Measurements from ENCODE around the gene SPIN1. TPM values are rescaled to one million over a fixed set of nuclear protein-coding genes. Genes with fewer than 3 reads are reported as not detected.

The SPIN1 gene
- total RNA-seq, 1 donor from 2014 or later, result 32.6 TPM

DNA sequence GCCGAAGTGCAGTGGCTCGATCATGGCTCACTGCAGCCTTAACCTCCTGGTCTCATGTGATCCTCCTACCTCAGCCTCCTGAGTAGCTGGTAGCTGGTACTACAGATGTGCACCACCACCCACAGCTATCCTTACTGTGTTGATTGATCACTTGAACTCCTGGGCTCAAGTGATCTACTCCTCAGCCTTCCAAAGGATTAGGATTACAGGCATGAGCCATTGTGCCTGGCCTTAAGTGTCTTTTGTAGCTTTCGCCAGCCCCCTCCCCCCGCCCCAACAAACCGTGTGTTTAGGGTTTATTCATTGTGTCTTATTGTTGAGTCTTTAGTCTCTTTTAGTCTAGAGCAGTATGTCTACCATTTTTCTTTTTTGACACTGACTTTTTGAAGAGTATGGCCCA is 33.1 kb downstream of the SPIN1 start:
- peaks cover 16% of the 10 kb centered on the region for H3K4me1 Mint-ChIP-seq (ENCODE audit: low read depth)
- H3K9me3 Mint-ChIP-seq, result peaks cover 53% of the 10 kb centered on the region
- intact Hi-C loops (cut with micrococcal nuclease), result no loop called here
- no peaks in the 10 kb centered on the region for H3K27me3 Mint-ChIP-seq (ENCODE audit: low read depth)
- H3K27ac Mint-ChIP-seq, result no peak overlapping the region
- H3K4me3 Mint-ChIP-seq (ENCODE audit: low read depth), result no peak overlapping the region
- peaks cover 66% of the 10 kb centered on the region for H3K36me3 Mint-ChIP-seq (ENCODE audit: low read depth)
- DNase-seq (ENCODE audit: low spot score), result no peak

- Mint-ChIP-seq H3K27me3 (ENCODE audit: low read depth) (no peaks in the 10 kb centered on the region), H3K4me1 (ENCODE audit: low read depth) (peaks cover 3% of the 10 kb centered on the region), H3K4me3 (ENCODE audit: low read depth) (no peak overlapping the region), H3K27ac (no peak overlapping the region), H3K36me3 (ENCODE audit: low read depth) (peaks cover 33% of the 10 kb centered on the region), H3K9me3 (peaks cover 22% of the 10 kb centered on the region)
- intact Hi-C loops (cut with micrococcal nuclease), result no loop called here
- DNase-seq (ENCODE audit: low spot score), result no peak
Measured at GRCh38 chr9:88425538-88425950, 37.3 kb downstream of the SPIN1 start.

GRCh38 chr9:88426651-88427050 is 38.4 kb downstream of the SPIN1 start:
- H3K4me1 Mint-ChIP-seq (ENCODE audit: low read depth), result peaks cover 3% of the 10 kb centered on the region
- DNase-seq (ENCODE audit: low spot score), result no peak

DNA sequence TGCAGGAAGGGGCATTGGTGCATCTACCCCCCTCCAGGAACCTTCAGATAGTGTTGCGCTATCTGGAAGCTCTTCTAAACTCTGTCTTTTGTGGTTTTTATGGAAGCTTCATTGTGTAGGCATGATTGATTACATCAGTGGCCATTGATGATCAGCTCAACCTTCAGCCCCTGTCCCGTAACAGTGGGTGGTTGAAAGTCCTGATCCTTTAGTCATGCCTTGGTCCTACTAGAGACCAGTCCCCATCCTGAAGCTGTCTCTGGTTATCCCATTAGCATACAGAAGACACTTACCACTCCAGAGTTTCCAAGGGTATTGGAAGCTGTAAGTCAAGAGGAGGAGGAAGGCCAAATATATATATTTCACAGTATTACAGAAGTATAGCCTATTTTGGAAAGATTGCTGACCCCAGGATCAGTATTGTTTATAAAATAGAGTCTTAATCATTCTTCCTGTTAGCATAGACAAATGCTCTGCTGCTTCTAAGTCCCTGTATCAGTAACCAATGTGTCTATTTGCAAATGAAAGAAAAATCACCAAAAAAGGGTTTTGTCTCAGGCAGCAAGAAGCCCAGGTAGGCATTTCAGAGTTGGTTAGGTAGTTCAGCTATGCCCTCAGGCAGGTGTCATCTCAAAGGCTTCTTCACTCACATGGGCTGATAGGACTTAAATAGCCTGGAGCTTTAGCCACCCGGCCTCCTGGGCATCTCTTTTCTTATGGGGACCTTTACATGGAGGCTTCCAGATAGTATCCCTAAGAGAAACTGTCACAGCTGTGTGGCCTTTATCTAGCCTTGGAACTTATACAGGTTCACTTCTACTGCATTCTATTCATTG is 41.6 kb downstream of the SPIN1 start:
- H3K36me3 Mint-ChIP-seq (ENCODE audit: low read depth), result peaks cover 29% of the 10 kb centered on the region

More at GRCh38 chr9:88426651-88427050, 38.4 kb downstream of the SPIN1 start:
- Mint-ChIP-seq H3K27ac (no peak overlapping the region), H3K27me3 (ENCODE audit: low read depth) (no peaks in the 10 kb centered on the region), H3K36me3 (ENCODE audit: low read depth) (peaks cover 26% of the 10 kb centered on the region), H3K9me3 (peaks cover 11% of the 10 kb centered on the region), H3K4me3 (ENCODE audit: low read depth) (no peak overlapping the region)
- intact Hi-C loops (cut with micrococcal nuclease), result no loop called here

DNA sequence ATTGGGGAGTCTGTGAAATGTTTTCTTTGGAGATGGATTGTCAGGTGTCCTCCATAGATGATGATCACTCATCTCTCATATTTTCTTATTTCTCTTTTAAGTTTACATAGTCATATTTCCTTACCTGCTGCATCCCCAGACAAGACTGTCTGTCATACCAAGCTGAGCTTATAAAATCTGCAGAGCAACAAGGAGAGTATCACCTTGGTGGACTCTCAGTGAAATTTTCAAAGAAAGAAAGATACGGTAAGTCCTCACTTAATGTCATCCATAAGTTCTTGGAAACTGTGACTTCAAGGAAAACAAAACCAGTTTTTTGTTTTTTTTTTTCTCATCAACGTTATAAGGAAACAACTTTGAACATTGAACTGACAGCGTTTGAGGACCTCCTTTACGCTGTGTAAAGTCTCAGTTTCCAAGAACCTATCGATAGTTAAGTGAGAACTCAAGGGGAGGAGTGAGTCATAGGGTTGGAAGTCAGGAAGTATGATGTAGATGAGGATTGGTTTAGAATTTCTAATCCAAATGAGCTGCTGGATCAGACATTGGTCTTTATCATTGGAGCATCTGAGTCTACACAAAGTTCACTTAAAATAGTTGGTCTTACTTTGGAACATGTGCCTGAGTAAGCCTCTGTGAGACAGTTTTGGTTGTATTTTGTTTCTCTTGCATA is 45.5 kb downstream of the SPIN1 start:
- peak overlapping the region; percentile 77 for H3K27ac Mint-ChIP-seq
- intact Hi-C loops (cut with micrococcal nuclease), result no loop called here
- peaks cover 24% of the 10 kb centered on the region for H3K4me1 Mint-ChIP-seq (ENCODE audit: low read depth)
- DNase-seq (ENCODE audit: low spot score), result no peak
- no peak overlapping the region for H3K4me3 Mint-ChIP-seq (ENCODE audit: low read depth)
- no peaks in the 10 kb centered on the region for H3K9me3 Mint-ChIP-seq
- H3K36me3 Mint-ChIP-seq (ENCODE audit: low read depth), result peaks cover 53% of the 10 kb centered on the region
- no peaks in the 10 kb centered on the region for H3K27me3 Mint-ChIP-seq (ENCODE audit: low read depth)

More for the DNA sequence above, 41.6 kb downstream of the SPIN1 start:
- intact Hi-C loops (cut with micrococcal nuclease), result no loop called here
- H3K9me3 Mint-ChIP-seq, result no peaks in the 10 kb centered on the region
- peak overlapping the region; percentile 17 for H3K27ac Mint-ChIP-seq
- peaks cover 13% of the 10 kb centered on the region for H3K4me1 Mint-ChIP-seq (ENCODE audit: low read depth)
- DNase-seq (ENCODE audit: low spot score), result no peak
- H3K27me3 Mint-ChIP-seq (ENCODE audit: low read depth), result no peaks in the 10 kb centered on the region
- H3K4me3 Mint-ChIP-seq (ENCODE audit: low read depth), result no peak overlapping the region

DNA sequence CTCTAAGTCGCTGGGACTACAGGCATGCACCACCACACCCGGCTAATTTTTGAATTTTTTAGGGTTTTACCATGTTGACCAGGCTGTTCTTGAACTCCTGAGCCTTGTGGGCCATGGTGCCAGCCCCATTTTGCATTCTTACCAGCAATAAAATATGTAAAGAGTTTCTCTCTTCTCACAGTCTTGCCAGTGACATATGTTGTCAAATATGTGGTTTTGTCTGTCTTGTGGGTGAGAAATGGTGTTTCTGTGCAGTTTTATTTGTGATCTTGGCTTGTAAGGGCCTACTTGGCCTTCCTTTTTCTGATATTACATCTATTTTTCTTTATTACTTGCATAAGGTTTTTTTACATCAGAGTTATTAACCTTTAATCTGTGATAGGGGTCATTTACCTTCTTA is 47.1 kb downstream of the SPIN1 start:
- no peaks in the 10 kb centered on the region for H3K9me3 Mint-ChIP-seq
- no peak for DNase-seq (ENCODE audit: low spot score)
- intact Hi-C loops (cut with micrococcal nuclease), result no loop called here
- H3K4me3 Mint-ChIP-seq (ENCODE audit: low read depth), result no peak overlapping the region
- H3K4me1 Mint-ChIP-seq (ENCODE audit: low read depth), result peaks cover 23% of the 10 kb centered on the region
- peaks cover 51% of the 10 kb centered on the region for H3K36me3 Mint-ChIP-seq (ENCODE audit: low read depth)
- H3K27me3 Mint-ChIP-seq (ENCODE audit: low read depth), result no peaks in the 10 kb centered on the region
- no peak overlapping the region for H3K27ac Mint-ChIP-seq

GRCh38 chr9:88436379-88436778 is 48.1 kb downstream of the SPIN1 start:
- intact Hi-C loops (cut with micrococcal nuclease), result no loop called here
- no peaks in the 10 kb centered on the region for H3K9me3 Mint-ChIP-seq
- H3K36me3 Mint-ChIP-seq (ENCODE audit: low read depth), result peaks cover 53% of the 10 kb centered on the region
- no peak for DNase-seq (ENCODE audit: low spot score)
- H3K27me3 Mint-ChIP-seq (ENCODE audit: low read depth), result no peaks in the 10 kb centered on the region
- H3K27ac Mint-ChIP-seq, result no peak overlapping the region
- H3K4me3 Mint-ChIP-seq (ENCODE audit: low read depth), result no peak overlapping the region
- H3K4me1 Mint-ChIP-seq (ENCODE audit: low read depth), result peaks cover 23% of the 10 kb centered on the region

DNA sequence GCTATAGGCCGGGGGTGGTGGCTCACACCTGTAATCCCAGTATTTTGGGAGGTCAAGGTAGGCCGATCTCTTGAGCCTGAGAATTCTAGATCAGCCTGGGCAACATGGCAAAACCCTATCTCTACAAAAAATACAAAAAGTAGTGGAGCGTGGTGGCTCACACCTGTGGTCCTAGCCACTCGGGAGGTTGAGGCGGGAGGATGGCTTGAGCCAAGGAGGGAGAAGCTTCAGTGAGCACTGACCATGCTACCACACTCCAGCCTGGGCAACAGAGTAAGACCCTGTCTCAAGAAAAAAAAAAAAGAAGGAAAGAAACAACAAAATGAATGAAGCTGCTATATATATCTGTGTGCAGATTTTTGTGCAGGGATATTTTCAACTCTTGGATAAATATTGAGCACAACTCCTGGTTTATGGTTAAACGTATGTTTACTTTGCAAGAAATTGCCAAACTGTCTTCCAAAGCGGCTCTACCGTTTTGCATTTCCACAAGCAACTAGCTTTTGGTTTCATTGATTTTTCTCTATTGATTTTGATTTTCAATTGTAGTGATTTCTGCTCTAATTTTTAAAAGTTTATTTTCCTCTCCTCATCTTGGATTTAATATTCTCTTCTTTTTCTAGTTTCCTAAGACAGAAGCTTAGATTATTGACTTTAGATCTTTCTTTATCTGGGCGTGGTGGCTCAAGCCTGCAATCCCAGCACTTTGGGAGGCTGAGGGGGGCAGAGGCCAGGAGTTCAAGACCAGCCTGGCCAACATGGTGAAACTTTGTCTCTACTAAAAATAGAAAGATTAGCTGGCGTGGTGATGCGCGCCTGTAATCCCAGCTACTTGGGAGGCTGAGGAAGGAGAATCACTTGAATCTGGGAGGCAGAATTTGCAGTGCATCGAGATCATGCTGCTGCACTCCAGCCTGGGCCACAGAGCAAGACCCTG is 49.2 kb downstream of the SPIN1 start:
- Mint-ChIP-seq H3K4me3 (ENCODE audit: low read depth) (no peak overlapping the region), H3K4me1 (ENCODE audit: low read depth) (peaks cover 23% of the 10 kb centered on the region), H3K27me3 (ENCODE audit: low read depth) (no peaks in the 10 kb centered on the region), H3K27ac (no peak overlapping the region), H3K9me3 (no peaks in the 10 kb centered on the region), H3K36me3 (ENCODE audit: low read depth) (peaks cover 58% of the 10 kb centered on the region)
- DNase-seq (ENCODE audit: low spot score), result no peak
- intact Hi-C loops (cut with micrococcal nuclease), result no loop called here

- H3K27me3 Mint-ChIP-seq (ENCODE audit: low read depth), result no peaks in the 10 kb centered on the region
- H3K27ac Mint-ChIP-seq, result no peak overlapping the region
- H3K4me1 Mint-ChIP-seq (ENCODE audit: low read depth), result peaks cover 23% of the 10 kb centered on the region
- no peak for DNase-seq (ENCODE audit: low spot score)
- H3K36me3 Mint-ChIP-seq (ENCODE audit: low read depth), result peaks cover 53% of the 10 kb centered on the region
- H3K4me3 Mint-ChIP-seq (ENCODE audit: low read depth), result no peak overlapping the region
- H3K9me3 Mint-ChIP-seq, result no peaks in the 10 kb centered on the region
- intact Hi-C loops (cut with micrococcal nuclease), result no loop called here
Measured at GRCh38 chr9:88438811-88439210, 50.6 kb downstream of the SPIN1 start.

GRCh38 chr9:88441301-88442007 is 53.2 kb downstream of the SPIN1 start:
- H3K9me3 Mint-ChIP-seq, result peaks cover 7% of the 10 kb centered on the region
- DNase-seq (ENCODE audit: low spot score), result no peak
- peaks cover 42% of the 10 kb centered on the region for H3K36me3 Mint-ChIP-seq (ENCODE audit: low read depth)
- peaks cover 11% of the 10 kb centered on the region for H3K4me1 Mint-ChIP-seq (ENCODE audit: low read depth)
- H3K4me3 Mint-ChIP-seq (ENCODE audit: low read depth), result no peak overlapping the region
- no peaks in the 10 kb centered on the region for H3K27me3 Mint-ChIP-seq (ENCODE audit: low read depth)
- intact Hi-C loops (cut with micrococcal nuclease), result no loop called here
- no peak overlapping the region for H3K27ac Mint-ChIP-seq

DNA sequence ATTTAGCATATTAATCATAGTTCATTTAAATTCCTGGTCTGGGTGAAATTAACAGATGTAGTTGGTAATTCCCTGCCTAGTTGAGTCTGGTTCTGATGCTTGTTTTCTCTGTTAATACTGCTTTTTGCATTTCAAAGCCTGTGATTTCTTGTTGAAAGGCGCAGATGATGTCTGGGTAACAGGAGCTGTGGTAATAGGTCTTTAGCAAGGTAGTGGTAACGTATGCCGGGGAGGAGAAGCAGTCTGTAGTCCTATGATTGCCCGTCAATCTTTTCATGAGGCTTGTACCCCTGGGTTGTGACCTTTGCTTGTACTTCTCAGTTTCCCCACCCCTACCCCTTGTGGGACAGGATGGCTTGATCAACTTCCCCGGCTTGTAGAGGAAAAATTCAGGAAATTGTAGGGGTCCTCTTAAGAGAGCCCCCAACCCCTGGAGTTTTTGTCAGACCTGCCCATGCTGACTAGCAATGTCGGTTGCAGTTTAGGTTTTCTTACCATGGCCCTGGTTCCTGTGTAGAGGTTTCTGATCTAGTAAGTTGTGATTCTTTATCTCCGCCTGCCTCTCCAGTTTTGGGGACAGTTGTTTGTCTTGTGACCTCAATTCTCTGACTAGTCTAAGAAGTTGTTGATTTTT is 55.4 kb downstream of the SPIN1 start:
- H3K27ac Mint-ChIP-seq, result no peak overlapping the region
- H3K4me3 Mint-ChIP-seq (ENCODE audit: low read depth), result no peak overlapping the region
- no peak for DNase-seq (ENCODE audit: low spot score)
- H3K4me1 Mint-ChIP-seq (ENCODE audit: low read depth), result peaks cover 17% of the 10 kb centered on the region
- intact Hi-C loops (cut with micrococcal nuclease), result no loop called here
- peaks cover 41% of the 10 kb centered on the region for H3K36me3 Mint-ChIP-seq (ENCODE audit: low read depth)
- H3K27me3 Mint-ChIP-seq (ENCODE audit: low read depth), result no peaks in the 10 kb centered on the region
- peaks cover 11% of the 10 kb centered on the region for H3K9me3 Mint-ChIP-seq

DNA sequence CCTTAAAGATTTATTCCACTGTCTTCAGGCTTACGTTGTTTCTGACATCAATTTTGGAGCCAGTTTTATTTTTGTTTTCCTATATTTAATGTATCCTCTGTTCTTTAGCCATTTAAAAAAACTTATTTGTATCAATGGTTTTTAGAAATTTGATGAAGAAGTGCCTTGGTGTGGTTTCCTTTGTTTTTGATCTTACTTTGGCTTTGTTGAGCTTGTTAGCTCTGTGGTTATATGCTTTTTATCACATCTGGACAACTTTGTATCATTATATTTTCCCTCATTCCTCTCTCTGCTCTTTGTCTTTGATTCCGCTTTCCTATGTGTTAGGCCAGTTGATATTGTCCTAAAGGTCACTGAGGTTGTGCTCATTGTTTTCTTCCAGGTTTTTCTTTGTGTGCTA is 58.5 kb downstream of the SPIN1 start:
- DNase-seq (ENCODE audit: low spot score), result no peak
- Mint-ChIP-seq H3K4me1 (ENCODE audit: low read depth) (peaks cover 18% of the 10 kb centered on the region), H3K27me3 (ENCODE audit: low read depth) (no peaks in the 10 kb centered on the region), H3K4me3 (ENCODE audit: low read depth) (no peak overlapping the region), H3K36me3 (ENCODE audit: low read depth) (peaks cover 47% of the 10 kb centered on the region), H3K27ac (no peak overlapping the region), H3K9me3 (peaks cover 11% of the 10 kb centered on the region)
- intact Hi-C loops (cut with micrococcal nuclease), result no loop called here
